OCI-LY3 (cell line): ENCODE measurements around the gene ABHD8.
A peak's percentile ranks its signal among the peaks of the same experiment; 100 is the strongest.

Experiments
- H2AFZ ChIP-seq: fragments of 200-600, 300-600 bp; shearing (Covaris generic); 2 replicates; pipeline ENCODE4 v1.6.0; 2014; ENCODE audit warnings: antibody characterized with exemption, low read depth, low read length
- H3K27ac ChIP-seq: fragments of 200-600, 300-600 bp; sonication (generic); 2 replicates; pipeline ENCODE4 v1.5.1; 2014; ENCODE audit warnings: mild to moderate bottlenecking, low read length, moderate library complexity, mixed read lengths
- H3K27me3 ChIP-seq: fragments of 200-600, 300-600 bp; sonication (generic); 2 replicates; pipeline ENCODE4 v1.6.1; 2014; ENCODE audit warnings: low read depth, low read length, mixed read lengths
- H3K36me3 ChIP-seq: fragments of 200-600, 300-600 bp; sonication (generic); replicated peaks from 2 replicates; pipeline ENCODE3; 2014; ENCODE audit warnings: low read depth, low read length, mixed read lengths
- H3K4me1 ChIP-seq: fragments of 300-600, 200-600 bp; sonication (generic); 2 replicates; pipeline ENCODE4 v1.6.1; 2014; ENCODE audit warnings: low read length, mixed read lengths
- H3K4me2 ChIP-seq: fragments of 200-600, 300-600 bp; sonication (generic); 2 replicates; pipeline ENCODE4 v1.6.1; 2014; ENCODE audit warnings: low read length, mixed read lengths
- H3K4me3 ChIP-seq: fragments of 300-600, 200-600 bp; sonication (generic); 2 replicates; pipeline ENCODE4 v1.5.1; 2014; ENCODE audit warnings: antibody characterized with exemption, mild to moderate bottlenecking, low read length, moderate library complexity
- H3K79me2 ChIP-seq: fragments of 300-600, 200-600 bp; shearing (Covaris generic); 2 replicates; pipeline ENCODE4 v1.6.1; 2014; ENCODE audit warnings: mild to moderate bottlenecking, low read length, mixed read lengths
- H3K9ac ChIP-seq: fragments of 300-600, 200-600 bp; shearing (Covaris generic); 2 replicates; pipeline ENCODE4 v1.6.0; 2014; ENCODE audit warnings: mild to moderate bottlenecking, low read length, moderate library complexity
- H3K9me3 ChIP-seq: fragments of 200-600, 300-600 bp; shearing (Covaris generic); 2 replicates; pipeline ENCODE4 v1.6.1; 2014; ENCODE audit warnings: low read length, mixed read lengths; ENCODE audit not compliant: insufficient read depth
- H4K20me1 ChIP-seq: fragments of 200-600, 300-600 bp; sonication (generic); 2 replicates; pipeline ENCODE4 v1.6.1; 2016; ENCODE audit warnings: low read length, mixed read lengths; ENCODE audit not compliant: insufficient read depth
- EZH2phosphoT487 ChIP-seq: fragments of 200-600 bp; shearing (Covaris generic); IDR thresholded peaks from 2 replicates; pipeline ENCODE4 v1.6.1; 2018; ENCODE audit warnings: antibody characterized with exemption, mixed run types, low read depth
- TF ChIP-seq, protein P1 (sequence below): fragments of 200-600, 300-600 bp; sonication (generic); IDR thresholded peaks from 2 replicates; pipeline ENCODE4 v1.5.1; 2014; ENCODE audit warnings: antibody characterized with exemption, low read length, low read depth

ABHD8 gene

GRCh38 chr19:17338433-17339078 is 35.3 kb upstream of the ABHD8 start:
- H4K20me1 ChIP-seq, result no peaks in the 10 kb centered on the region
- H3K36me3 ChIP-seq, result peaks cover 18% of the 10 kb centered on the region
- H2AFZ ChIP-seq, result no peak overlapping the region
- H3K9me3 ChIP-seq, result no peaks in the 10 kb centered on the region
- peaks cover 15% of the 10 kb centered on the region for H3K79me2 ChIP-seq
- peak overlapping the region; percentile 78 for H3K4me3 ChIP-seq
- H3K9ac ChIP-seq, result peak overlapping the region; percentile 77
- no peak overlapping the region for H3K27ac ChIP-seq
- H3K4me1 ChIP-seq, result peaks cover 24% of the 10 kb centered on the region
- TF ChIP-seq EZH2phosphoT487, result no peak
- TF ChIP-seq, protein P1, sequence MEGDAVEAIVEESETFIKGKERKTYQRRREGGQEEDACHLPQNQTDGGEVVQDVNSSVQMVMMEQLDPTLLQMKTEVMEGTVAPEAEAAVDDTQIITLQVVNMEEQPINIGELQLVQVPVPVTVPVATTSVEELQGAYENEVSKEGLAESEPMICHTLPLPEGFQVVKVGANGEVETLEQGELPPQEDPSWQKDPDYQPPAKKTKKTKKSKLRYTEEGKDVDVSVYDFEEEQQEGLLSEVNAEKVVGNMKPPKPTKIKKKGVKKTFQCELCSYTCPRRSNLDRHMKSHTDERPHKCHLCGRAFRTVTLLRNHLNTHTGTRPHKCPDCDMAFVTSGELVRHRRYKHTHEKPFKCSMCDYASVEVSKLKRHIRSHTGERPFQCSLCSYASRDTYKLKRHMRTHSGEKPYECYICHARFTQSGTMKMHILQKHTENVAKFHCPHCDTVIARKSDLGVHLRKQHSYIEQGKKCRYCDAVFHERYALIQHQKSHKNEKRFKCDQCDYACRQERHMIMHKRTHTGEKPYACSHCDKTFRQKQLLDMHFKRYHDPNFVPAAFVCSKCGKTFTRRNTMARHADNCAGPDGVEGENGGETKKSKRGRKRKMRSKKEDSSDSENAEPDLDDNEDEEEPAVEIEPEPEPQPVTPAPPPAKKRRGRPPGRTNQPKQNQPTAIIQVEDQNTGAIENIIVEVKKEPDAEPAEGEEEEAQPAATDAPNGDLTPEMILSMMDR, result no peak
- H3K4me2 ChIP-seq, result peak overlapping the region; percentile 95
- H3K27me3 ChIP-seq, result no peaks in the 10 kb centered on the region

DNA sequence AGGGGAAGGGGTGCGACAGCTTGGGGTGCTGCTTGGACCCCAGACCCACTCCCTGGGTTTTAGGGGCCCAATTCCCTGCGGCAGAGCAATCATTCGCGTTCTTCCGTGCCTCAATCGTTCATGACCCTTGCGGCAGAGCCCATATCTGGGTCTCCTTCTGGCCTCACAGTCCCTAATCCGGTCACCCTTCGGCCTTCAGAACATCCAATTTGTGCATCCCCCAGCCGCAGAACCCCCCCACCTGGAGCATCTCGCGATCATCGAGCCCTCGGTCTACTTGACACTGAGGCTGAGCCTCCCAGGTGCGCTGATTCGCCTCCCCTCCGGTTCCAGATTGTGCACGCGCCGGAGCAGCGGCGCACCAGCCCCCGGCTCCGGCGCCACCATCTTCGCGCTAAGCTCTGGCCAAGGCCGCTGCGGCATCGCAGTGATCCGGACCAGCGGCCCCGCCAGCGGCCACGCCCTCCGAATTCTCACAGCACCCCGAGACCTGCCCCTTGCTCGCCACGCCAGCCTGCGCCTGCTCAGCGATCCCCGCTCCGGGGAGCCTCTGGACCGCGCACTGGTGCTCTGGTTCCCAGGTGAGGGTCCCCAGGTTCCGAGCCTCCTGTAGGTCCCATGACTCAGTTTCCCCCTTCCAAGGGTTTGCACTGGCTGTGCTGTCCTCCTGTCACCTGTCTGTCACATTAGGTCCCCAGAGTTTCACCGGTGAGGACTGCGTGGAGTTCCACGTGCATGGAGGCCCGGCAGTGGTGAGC is 34.6 kb upstream of the ABHD8 start:
- no peaks in the 10 kb centered on the region for H4K20me1 ChIP-seq
- no peaks in the 10 kb centered on the region for H3K9me3 ChIP-seq
- peak overlapping the region; percentile 40 for H3K27ac ChIP-seq
- peak overlapping the region; percentile 40 for H2AFZ ChIP-seq
- H3K4me2 ChIP-seq, result peak overlapping the region; percentile 95
- peaks cover 24% of the 10 kb centered on the region for H3K4me1 ChIP-seq
- no peak for TF ChIP-seq EZH2phosphoT487
- TF ChIP-seq, protein P1, result no peak
- peak overlapping the region; percentile 77 for H3K9ac ChIP-seq
- no peaks in the 10 kb centered on the region for H3K27me3 ChIP-seq
- H3K36me3 ChIP-seq, result peaks cover 22% of the 10 kb centered on the region
- peaks cover 15% of the 10 kb centered on the region for H3K79me2 ChIP-seq
- peak overlapping the region; percentile 78 for H3K4me3 ChIP-seq

GRCh38 chr19:17336872-17337674 is 33.8 kb upstream of the ABHD8 start, which contains the start of gene GTPBP3:
Gene GTPBP3 (plus strand): TSS chr19:17337553. CDS start chr19:17337612, 59 bp downstream.
- H3K27me3 ChIP-seq, result no peaks in the 10 kb centered on the region
- peaks cover 15% of the 10 kb centered on the region for H3K79me2 ChIP-seq
- peak within 1 kb of the TSS; percentile 78 for H3K4me3 ChIP-seq
- H3K36me3 ChIP-seq, result peaks cover 23% of the 10 kb centered on the region
- H3K27ac ChIP-seq, result peak within 1 kb of the TSS; percentile 63
- H3K9ac ChIP-seq, result peak within 1 kb of the TSS; percentile 80
- H3K4me2 ChIP-seq, result peak within 1 kb of the TSS; percentile 95
- H2AFZ ChIP-seq, result peak within 1 kb of the TSS; percentile 91
- H3K9me3 ChIP-seq, result no peaks in the 10 kb centered on the region
- H3K4me1 ChIP-seq, result peaks cover 24% of the 10 kb centered on the region
- TF ChIP-seq, protein P1, result no peak
- no peak for TF ChIP-seq EZH2phosphoT487
- no peaks in the 10 kb centered on the region for H4K20me1 ChIP-seq

DNA sequence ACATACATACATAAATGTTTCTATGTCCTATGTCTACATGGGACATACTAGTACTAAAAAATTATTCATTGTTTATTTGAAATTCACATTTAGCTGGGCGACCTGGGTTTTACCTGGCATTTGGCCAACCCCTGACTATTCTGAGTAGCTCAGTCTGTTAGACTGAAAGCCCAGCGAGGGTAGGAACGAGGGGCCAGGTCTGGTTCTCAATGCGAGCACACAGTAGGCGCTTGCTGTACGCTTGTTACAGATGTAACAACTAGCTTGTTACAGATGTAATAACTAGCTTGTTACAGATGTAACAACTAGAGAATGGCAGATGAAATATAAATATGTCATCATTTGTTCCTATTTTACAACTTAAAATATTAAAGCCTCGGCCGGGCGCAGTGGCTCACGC is 32.4 kb upstream of the ABHD8 start:
- H2AFZ ChIP-seq, result no peak overlapping the region

More for the DNA sequence above, 32.4 kb upstream of the ABHD8 start:
- no peaks in the 10 kb centered on the region for H3K9me3 ChIP-seq
- peak overlapping the region; percentile 82 for H3K4me2 ChIP-seq
- 0 out of 2 replicates have a peak overlapping the region, but pooled peaks have one; percentile 79 for H3K4me3 ChIP-seq
- peaks cover 15% of the 10 kb centered on the region for H3K79me2 ChIP-seq
- H3K36me3 ChIP-seq, result peaks cover 17% of the 10 kb centered on the region
- peaks cover 24% of the 10 kb centered on the region for H3K4me1 ChIP-seq
- no peaks in the 10 kb centered on the region for H3K27me3 ChIP-seq
- no peaks in the 10 kb centered on the region for H4K20me1 ChIP-seq
- TF ChIP-seq, protein P1, result no peak
- no peak for TF ChIP-seq EZH2phosphoT487
- H3K9ac ChIP-seq, result no peak overlapping the region
- no peak overlapping the region for H3K27ac ChIP-seq
